ENCODE data around the gene EPB41. TPM values are rescaled to one million over a fixed set of nuclear protein-coding genes. Genes with fewer than 3 reads are reported as not detected.
A peak's percentile ranks its signal among the peaks of the same experiment; 100 is the strongest.

Gene EPB41
- polyA plus RNA-seq, 2 donors = 10.2 to 12.0 TPM

DNA sequence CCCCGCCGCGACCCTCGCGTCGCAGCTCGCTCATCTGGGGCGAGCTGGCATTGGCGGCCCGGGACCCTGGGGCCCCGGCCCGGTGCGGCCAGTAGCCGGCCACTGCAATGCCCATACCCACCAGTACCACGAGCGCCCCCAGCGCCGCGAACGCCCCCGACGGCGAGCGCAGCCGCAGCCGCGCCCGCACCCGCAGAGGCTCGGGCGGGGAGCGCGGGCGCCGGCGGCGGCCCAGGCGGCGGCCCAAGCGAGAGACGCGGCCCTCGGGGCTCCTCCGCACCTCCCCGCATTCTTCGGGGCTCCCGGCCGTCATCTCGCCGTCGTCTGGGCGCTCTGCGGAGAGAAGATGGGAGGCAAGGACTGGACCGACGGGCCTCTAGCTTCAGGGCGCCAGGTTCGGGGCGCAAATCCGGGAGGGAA, 207.2 kb downstream of the EPB41 start:
- peak overlapping the region; percentile 22 to 85 for H3K27ac ChIP-seq (ENCODE audit: low read depth in 2 of 2, low read length in 1 of 2)
- H3K4me3 ChIP-seq (ENCODE audit: low read depth in 1 of 2, low read length in 2 of 2) = peak overlapping the region; percentile 48 to 50
- 4 to 6% methylated on average over 41 to 59 of the region's 59 CpGs for WGBS, 2 donors
- peaks cover 5 to 6% of the 10 kb centered on the region in 2 donors for H3K36me3 ChIP-seq (ENCODE audit: control insufficient read depth in 2 of 2, insufficient read depth in 2 of 2, low read length in 1 of 2)
- H3K4me1 ChIP-seq (ENCODE audit: control insufficient read depth in 2 of 2, insufficient read depth in 2 of 2, low read length in 1 of 2) = peaks cover 0 to 14% of the 10 kb centered on the region in 2 donors
- peaks cover 0 to 7% of the 10 kb centered on the region in 2 donors for H3K27me3 ChIP-seq (ENCODE audit: control insufficient read depth in 1 of 2, insufficient read depth in 2 of 2, low read length in 2 of 2)
- H3K9me3 ChIP-seq (ENCODE audit: control insufficient read depth in 2 of 2, insufficient read depth in 1 of 2, low read depth in 1 of 2, low read length in 1 of 2) = no peaks in the 10 kb centered on the region

DNA sequence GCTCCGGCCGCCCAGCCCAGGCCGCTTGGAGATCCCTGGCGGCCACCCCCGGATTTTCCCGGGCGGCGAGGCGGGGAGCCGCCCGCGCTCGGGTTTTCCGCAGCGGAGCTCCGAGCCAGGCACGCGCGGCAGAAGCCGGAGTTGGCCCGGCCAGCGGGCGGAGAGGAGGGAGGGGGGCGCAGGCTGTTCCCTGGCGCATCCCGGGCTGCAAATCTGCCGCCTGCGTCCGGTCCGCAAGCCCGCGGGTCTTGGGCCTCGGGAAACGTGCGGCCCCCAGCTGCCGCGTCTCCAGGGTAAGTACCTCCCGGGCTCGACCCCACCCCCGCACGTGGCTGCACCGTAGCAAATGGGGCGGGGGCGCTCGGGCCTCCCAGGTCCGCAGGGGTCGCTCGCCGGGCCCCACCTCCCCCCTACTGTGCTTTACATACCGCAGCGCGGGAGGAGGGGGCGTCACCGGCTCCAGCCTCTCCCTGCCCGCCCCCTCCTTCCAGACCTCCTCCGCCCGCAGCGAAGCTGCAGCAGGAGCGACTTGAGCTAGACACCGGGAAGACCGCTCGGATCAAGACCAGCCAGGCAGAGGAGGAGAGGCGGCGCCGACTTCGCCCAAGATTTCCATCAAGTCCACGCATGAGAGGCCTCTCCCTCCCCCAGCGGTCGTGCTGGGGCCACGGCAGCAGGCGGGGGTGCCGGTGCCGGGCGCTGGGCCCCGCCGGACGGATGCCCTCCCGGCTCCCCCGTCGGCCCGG, 207.7 kb downstream of the EPB41 start:
- Histone ChIP-seq H3K9me3 (ENCODE audit: control insufficient read depth in 2 of 2, insufficient read depth in 1 of 2, low read depth in 1 of 2, low read length in 1 of 2) (no peaks in the 10 kb centered on the region), H3K27me3 (ENCODE audit: control insufficient read depth in 1 of 2, insufficient read depth in 2 of 2, low read length in 2 of 2) (peaks cover 0 to 7% of the 10 kb centered on the region in 2 donors), H3K27ac (ENCODE audit: low read depth in 2 of 2, low read length in 1 of 2) (peak overlapping the region; percentile 85 to 87), H3K4me3 (ENCODE audit: low read depth in 1 of 2, low read length in 2 of 2) (peak overlapping the region; percentile 48 to 50), H3K36me3 (ENCODE audit: control insufficient read depth in 2 of 2, insufficient read depth in 2 of 2, low read length in 1 of 2) (peaks cover 3 to 5% of the 10 kb centered on the region in 2 donors), H3K4me1 (ENCODE audit: control insufficient read depth in 2 of 2, insufficient read depth in 2 of 2, low read length in 1 of 2) (peaks cover 0 to 14% of the 10 kb centered on the region in 2 donors)
- 1 to 2% methylated on average over 54 to 81 of the region's 81 CpGs for WGBS, 2 donors

DNA sequence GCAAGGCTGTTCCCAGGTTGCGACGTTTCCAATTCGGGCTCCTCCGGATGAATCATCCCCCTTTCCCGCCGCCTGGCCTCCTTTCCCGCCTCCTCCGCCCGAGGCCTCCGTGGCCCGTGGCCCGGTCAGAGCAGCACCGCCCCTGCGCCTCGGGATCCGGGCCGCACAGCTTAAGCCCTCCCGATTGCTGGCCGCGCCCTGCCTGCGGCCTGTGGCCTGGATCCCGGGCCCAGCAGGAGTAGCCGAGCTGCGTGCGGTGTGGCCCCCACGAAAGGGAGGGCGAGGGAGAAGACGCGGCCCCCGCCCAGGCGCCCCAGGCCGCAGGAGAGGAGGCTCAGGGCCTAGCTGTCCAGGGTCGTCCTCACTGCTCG, 208.3 kb downstream of the EPB41 start:
- WGBS, 2 donors = 1 to 3% methylated on average over 23 to 34 of the region's 34 CpGs
- Histone ChIP-seq H3K4me3 (ENCODE audit: low read depth in 1 of 2, low read length in 2 of 2) (peak overlapping the region; percentile 48 to 50), H3K27ac (ENCODE audit: low read depth in 2 of 2, low read length in 1 of 2) (peak overlapping the region; percentile 85 to 87), H3K9me3 (ENCODE audit: control insufficient read depth in 2 of 2, insufficient read depth in 1 of 2, low read depth in 1 of 2, low read length in 1 of 2) (no peaks in the 10 kb centered on the region), H3K27me3 (ENCODE audit: control insufficient read depth in 1 of 2, insufficient read depth in 2 of 2, low read length in 2 of 2) (peaks cover 0 to 7% of the 10 kb centered on the region in 2 donors), H3K36me3 (ENCODE audit: control insufficient read depth in 2 of 2, insufficient read depth in 2 of 2, low read length in 1 of 2) (peaks cover 0 to 2% of the 10 kb centered on the region in 2 donors), H3K4me1 (ENCODE audit: control insufficient read depth in 2 of 2, insufficient read depth in 2 of 2, low read length in 1 of 2) (peaks cover 0 to 14% of the 10 kb centered on the region in 2 donors)

DNA sequence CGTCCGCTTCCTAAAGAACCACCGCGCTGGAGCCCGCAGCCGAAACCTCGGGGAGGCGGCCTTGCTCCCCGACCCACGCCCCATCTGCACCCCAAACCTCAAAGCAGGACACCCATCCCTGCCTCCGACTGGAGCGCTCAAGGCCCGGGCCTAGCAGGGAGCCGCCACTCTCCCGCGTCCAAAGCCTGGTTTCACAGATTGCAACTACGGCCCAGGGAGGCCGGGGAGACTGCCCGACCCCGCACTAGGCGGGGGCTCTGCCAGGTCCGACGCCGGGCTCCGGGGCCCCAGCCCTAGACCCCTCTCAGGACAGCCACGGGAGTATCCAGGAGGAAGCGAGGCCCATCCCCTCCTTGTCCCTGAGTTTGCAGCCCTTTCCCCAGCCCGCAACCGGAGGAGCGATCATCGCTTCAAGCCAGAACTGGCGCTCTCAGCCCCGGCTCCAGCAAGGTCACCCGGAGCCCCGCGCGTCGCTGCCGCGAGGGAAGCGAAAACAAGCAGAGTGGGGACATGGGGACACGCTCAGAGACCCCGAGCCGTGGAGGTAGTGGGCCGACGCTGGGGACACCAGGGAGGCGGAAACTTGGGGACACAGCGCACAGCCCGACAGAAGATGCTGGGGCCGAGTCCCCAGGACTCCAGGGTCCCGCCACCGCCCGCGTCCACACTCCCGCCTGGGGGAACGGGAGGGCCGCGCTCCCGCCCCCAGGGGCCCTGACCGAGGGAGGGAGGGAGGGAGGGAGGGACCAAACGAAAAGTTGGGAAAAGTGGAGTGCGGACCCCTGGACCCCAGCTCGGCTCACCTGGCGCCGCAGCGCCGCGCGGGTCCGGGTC, 208.9 kb downstream of the EPB41 start:
- H3K4me3 ChIP-seq (ENCODE audit: low read depth in 1 of 2, low read length in 2 of 2) = peak overlapping the region; percentile 48 to 50
- peak overlapping the region; percentile 85 to 87 for H3K27ac ChIP-seq (ENCODE audit: low read depth in 2 of 2, low read length in 1 of 2)
- H3K36me3 ChIP-seq (ENCODE audit: control insufficient read depth in 2 of 2, insufficient read depth in 2 of 2, low read length in 1 of 2) = peaks cover 0 to 2% of the 10 kb centered on the region in 2 donors
- H3K4me1 ChIP-seq (ENCODE audit: control insufficient read depth in 2 of 2, insufficient read depth in 2 of 2, low read length in 1 of 2) = peaks cover 0 to 14% of the 10 kb centered on the region in 2 donors
- H3K27me3 ChIP-seq (ENCODE audit: control insufficient read depth in 1 of 2, insufficient read depth in 2 of 2, low read length in 2 of 2) = peaks cover 0 to 7% of the 10 kb centered on the region in 2 donors
- WGBS, 2 donors = 3 to 6% methylated on average over 48 to 70 of the region's 70 CpGs
- H3K9me3 ChIP-seq (ENCODE audit: control insufficient read depth in 2 of 2, insufficient read depth in 1 of 2, low read depth in 1 of 2, low read length in 1 of 2) = no peaks in the 10 kb centered on the region

DNA sequence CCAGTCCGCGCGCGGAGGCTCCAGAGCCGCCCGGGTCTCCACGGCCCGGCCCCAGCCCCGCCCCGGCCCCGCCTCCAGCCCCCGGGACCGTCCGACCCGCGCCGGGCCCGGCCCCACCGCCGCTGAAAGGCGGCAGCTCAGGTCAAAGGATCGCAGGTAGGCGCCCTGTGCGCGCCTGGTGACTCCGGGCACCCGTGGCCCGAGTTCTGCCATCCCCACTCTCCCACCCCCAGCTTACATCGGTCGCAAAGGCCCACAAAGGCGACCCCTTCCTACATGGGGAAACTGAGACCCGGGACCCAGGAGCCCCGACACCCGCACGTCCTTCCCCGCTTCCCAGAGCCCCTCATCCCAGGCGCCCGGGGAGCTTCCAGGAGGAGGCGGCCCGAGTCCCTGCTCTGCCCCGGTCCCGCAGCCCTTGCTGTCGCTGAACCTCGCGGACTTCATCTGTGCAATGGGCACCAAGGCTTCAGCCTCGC, 209.6 kb downstream of the EPB41 start, which contains the start of gene TMEM200B:
TMEM200B (minus strand) TSS at position 17 of the 479 bp plus-strand sequence. CDS start 2,075 bp downstream, outside the sequence.
- no peaks in the 10 kb centered on the region for H3K9me3 ChIP-seq (ENCODE audit: control insufficient read depth in 2 of 2, insufficient read depth in 1 of 2, low read depth in 1 of 2, low read length in 1 of 2)
- 0 to 1% methylated on average over 24 to 46 of the region's 46 CpGs for WGBS, 2 donors
- H3K4me1 ChIP-seq (ENCODE audit: control insufficient read depth in 2 of 2, insufficient read depth in 2 of 2, low read length in 1 of 2) = peaks cover 0 to 14% of the 10 kb centered on the region in 2 donors
- peak within 1 kb of the TSS; percentile 85 to 87 for H3K27ac ChIP-seq (ENCODE audit: low read depth in 2 of 2, low read length in 1 of 2)
- peaks cover 0 to 7% of the 10 kb centered on the region in 2 donors for H3K27me3 ChIP-seq (ENCODE audit: control insufficient read depth in 1 of 2, insufficient read depth in 2 of 2, low read length in 2 of 2)
- H3K4me3 ChIP-seq (ENCODE audit: low read depth in 1 of 2, low read length in 2 of 2) = peak within 1 kb of the TSS; percentile 48 to 50
- H3K36me3 ChIP-seq (ENCODE audit: control insufficient read depth in 2 of 2, insufficient read depth in 2 of 2, low read length in 1 of 2) = peaks cover 0 to 2% of the 10 kb centered on the region in 2 donors

DNA sequence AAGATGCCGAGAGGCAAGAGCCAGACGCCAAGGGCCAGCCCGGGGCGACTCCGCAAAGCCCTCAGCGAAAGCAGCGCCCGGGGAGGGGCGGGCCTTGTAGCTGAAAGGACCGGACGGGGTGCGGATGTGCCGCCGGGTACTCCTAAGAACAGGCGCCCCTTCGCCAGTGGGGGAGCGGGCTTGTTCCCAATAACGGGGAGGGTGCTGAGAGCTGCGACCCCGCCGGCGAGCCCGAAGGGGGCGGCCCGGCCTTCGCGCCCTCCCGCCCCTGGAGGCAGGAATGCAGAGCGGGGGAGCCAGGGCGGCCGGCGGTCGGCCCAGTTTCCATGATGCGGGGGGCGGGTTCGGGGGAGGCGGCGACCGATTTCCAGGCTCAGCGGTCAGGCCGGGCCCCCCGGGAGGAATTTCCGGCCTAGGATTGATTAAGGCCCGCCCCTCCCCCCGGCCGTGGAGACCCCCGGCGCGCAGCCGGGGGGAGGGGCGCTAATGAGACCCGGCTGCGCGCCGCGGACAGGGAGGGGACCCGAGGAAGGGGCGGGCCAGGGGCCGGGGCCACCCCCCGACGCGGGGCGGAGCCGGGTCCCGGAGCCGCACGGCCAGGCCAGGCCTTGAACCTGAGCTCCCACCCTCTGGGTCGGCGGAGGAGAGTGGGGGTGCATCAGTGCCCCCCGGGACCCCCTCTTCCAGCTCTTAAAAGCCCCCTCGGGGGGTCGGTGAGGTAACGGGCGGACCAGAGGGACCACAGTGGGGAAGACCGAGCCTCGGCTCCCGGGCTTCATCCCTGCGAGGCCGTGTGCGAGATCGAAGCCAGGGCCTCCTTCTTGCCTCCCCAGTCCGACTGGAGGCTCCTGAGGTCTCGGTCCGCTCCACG, 210.2 kb downstream of the EPB41 start:
- H3K4me3 ChIP-seq (ENCODE audit: low read depth in 1 of 2, low read length in 2 of 2) = peak overlapping the region; percentile 48 to 50
- H3K4me1 ChIP-seq (ENCODE audit: control insufficient read depth in 2 of 2, insufficient read depth in 2 of 2, low read length in 1 of 2) = peaks cover 0 to 14% of the 10 kb centered on the region in 2 donors
- H3K9me3 ChIP-seq (ENCODE audit: control insufficient read depth in 2 of 2, insufficient read depth in 1 of 2, low read depth in 1 of 2, low read length in 1 of 2) = no peaks in the 10 kb centered on the region
- WGBS, 2 donors = 1 to 5% methylated on average over 45 to 85 of the region's 85 CpGs
- H3K27ac ChIP-seq (ENCODE audit: low read depth in 2 of 2, low read length in 1 of 2) = peak overlapping the region; percentile 85 to 87
- peaks cover 0 to 2% of the 10 kb centered on the region in 2 donors for H3K36me3 ChIP-seq (ENCODE audit: control insufficient read depth in 2 of 2, insufficient read depth in 2 of 2, low read length in 1 of 2)
- H3K27me3 ChIP-seq (ENCODE audit: control insufficient read depth in 1 of 2, insufficient read depth in 2 of 2, low read length in 2 of 2) = peaks cover 0 to 7% of the 10 kb centered on the region in 2 donors

DNA sequence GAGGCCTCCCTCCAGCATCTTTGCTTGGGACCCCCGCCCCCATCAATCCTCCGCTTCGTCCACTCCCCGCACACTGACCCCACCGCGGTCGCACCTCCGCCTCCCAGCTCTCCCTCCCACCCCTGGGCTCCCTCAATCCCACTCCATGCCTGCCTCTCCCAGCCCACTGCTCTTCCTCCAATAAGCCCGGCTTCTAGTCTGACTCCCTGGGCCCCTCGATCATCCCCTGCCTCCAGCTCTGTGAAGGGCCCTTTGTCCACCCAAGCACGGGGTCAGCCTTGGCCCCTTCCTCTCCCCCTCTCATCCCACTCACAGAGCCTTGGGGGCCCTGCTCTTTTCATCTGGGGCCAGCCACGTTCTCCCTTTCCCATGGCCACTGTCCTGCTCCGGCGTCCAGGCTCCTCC, 210.9 kb downstream of the EPB41 start:
- H3K4me1 ChIP-seq (ENCODE audit: control insufficient read depth in 2 of 2, insufficient read depth in 2 of 2, low read length in 1 of 2) = peaks cover 0 to 14% of the 10 kb centered on the region in 2 donors
- WGBS, 2 donors = 70 to 71% methylated on average over 14 of the region's 14 CpGs
- no peaks in the 10 kb centered on the region for H3K9me3 ChIP-seq (ENCODE audit: control insufficient read depth in 2 of 2, insufficient read depth in 1 of 2, low read depth in 1 of 2, low read length in 1 of 2)
- H3K27me3 ChIP-seq (ENCODE audit: control insufficient read depth in 1 of 2, insufficient read depth in 2 of 2, low read length in 2 of 2) = peaks cover 0 to 7% of the 10 kb centered on the region in 2 donors
- peak overlapping the region; percentile 85 to 87 for H3K27ac ChIP-seq (ENCODE audit: low read depth in 2 of 2, low read length in 1 of 2)
- peak overlapping the region in 1 of 2 donors; percentile 48 for H3K4me3 ChIP-seq (ENCODE audit: low read depth in 1 of 2, low read length in 2 of 2)
- peaks cover 0 to 2% of the 10 kb centered on the region in 2 donors for H3K36me3 ChIP-seq (ENCODE audit: control insufficient read depth in 2 of 2, insufficient read depth in 2 of 2, low read length in 1 of 2)

DNA sequence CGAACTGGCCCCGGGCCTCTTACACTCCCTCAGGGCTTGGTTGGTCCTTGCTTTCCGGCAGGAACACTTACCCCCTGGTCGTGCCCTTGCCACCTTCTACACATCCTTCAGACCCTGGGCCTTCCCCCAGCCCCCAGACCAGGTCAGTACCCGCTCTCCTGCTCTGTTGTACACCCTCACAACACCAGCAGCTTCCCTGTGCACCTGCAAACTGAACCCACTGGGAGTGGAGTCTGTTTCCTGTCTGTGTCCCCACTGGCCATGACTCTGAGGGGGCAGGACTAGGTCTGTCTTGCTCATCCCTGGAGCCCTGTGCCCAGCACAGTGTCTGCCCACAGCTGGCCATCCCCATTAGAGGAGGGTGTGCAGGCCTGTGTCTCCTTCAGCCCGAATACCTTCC, 211.4 kb downstream of the EPB41 start:
- Histone ChIP-seq H3K4me3 (ENCODE audit: low read depth in 1 of 2, low read length in 2 of 2) (no peak overlapping the region), H3K27me3 (ENCODE audit: control insufficient read depth in 1 of 2, insufficient read depth in 2 of 2, low read length in 2 of 2) (peaks cover 0 to 7% of the 10 kb centered on the region in 2 donors), H3K36me3 (ENCODE audit: control insufficient read depth in 2 of 2, insufficient read depth in 2 of 2, low read length in 1 of 2) (no peaks in the 10 kb centered on the region), H3K9me3 (ENCODE audit: control insufficient read depth in 2 of 2, insufficient read depth in 1 of 2, low read depth in 1 of 2, low read length in 1 of 2) (no peaks in the 10 kb centered on the region), H3K27ac (ENCODE audit: low read depth in 2 of 2, low read length in 1 of 2) (no peak overlapping the region), H3K4me1 (ENCODE audit: control insufficient read depth in 2 of 2, insufficient read depth in 2 of 2, low read length in 1 of 2) (peaks cover 0 to 14% of the 10 kb centered on the region in 2 donors)
- WGBS, 2 donors = 80% methylated on average over 6 of the region's 6 CpGs

Data from esophagus (tissue), 2 donors.